ENCODE measurements around the gene WDFY1.
A peak's percentile ranks its signal among the peaks of the same experiment; 100 is the strongest.

Gene WDFY1

GRCh38 chr2:223944703-223945531, at the start of gene WDFY1:
Gene WDFY1, minus strand, starts transcription at chr2:223945335. Its CDS starts 51 bp downstream, at chr2:223945284.
- peak; percentile 83 for DNase-seq
- peak; percentile 94 to 97 for ATAC-seq (replicated peaks)
- peak within 1 kb of the TSS; percentile 98 for H3K27ac Mint-ChIP-seq
- no peaks in the 10 kb centered on the region for H3K27me3 Mint-ChIP-seq
- H3K4me1 Mint-ChIP-seq = peaks cover 34 to 40% of the 10 kb centered on the region in 2 donors
- H3K36me3 Mint-ChIP-seq = peaks cover 20 to 22% of the 10 kb centered on the region in 2 donors
- peaks cover 4 to 8% of the 10 kb centered on the region in 2 donors for H3K9me3 Mint-ChIP-seq
- H3K4me3 Mint-ChIP-seq = peak within 1 kb of the TSS; percentile 95 to 100

GRCh38 chr2:223994562-223995162, 49.5 kb upstream of the WDFY1 start:
- H3K36me3 Mint-ChIP-seq = peaks cover 0 to 2% of the 10 kb centered on the region in 2 donors
- ATAC-seq (replicated peaks) (no peak), DNase-seq (no peak)
- no peaks in the 10 kb centered on the region for H3K4me1 Mint-ChIP-seq
- H3K9me3 Mint-ChIP-seq = no peaks in the 10 kb centered on the region
- no peaks in the 10 kb centered on the region for H3K27me3 Mint-ChIP-seq
- H3K27ac Mint-ChIP-seq = no peak overlapping the region
- H3K4me3 Mint-ChIP-seq = no peak overlapping the region

- peaks cover 0 to 2% of the 10 kb centered on the region in 2 donors for H3K36me3 Mint-ChIP-seq
- no peaks in the 10 kb centered on the region for H3K9me3 Mint-ChIP-seq
- DNase-seq = peak; percentile 29
- no peaks in the 10 kb centered on the region for H3K27me3 Mint-ChIP-seq
- H3K4me3 Mint-ChIP-seq = no peak overlapping the region
- no peak overlapping the region for H3K27ac Mint-ChIP-seq
- H3K4me1 Mint-ChIP-seq = no peaks in the 10 kb centered on the region
- peak; percentile 72 to 78 for ATAC-seq (replicated peaks)
Measured at GRCh38 chr2:223993634-223994232, 48.6 kb upstream of the WDFY1 start.

- ATAC-seq (replicated peaks) = no peak
- Mint-ChIP-seq H3K36me3 (no peaks in the 10 kb centered on the region), H3K9me3 (no peaks in the 10 kb centered on the region), H3K4me3 (no peak overlapping the region), H3K4me1 (no peaks in the 10 kb centered on the region), H3K27me3 (no peaks in the 10 kb centered on the region), H3K27ac (no peak overlapping the region)
- no peak for DNase-seq
Measured at GRCh38 chr2:223991611-223992010, 46.5 kb upstream of the WDFY1 start.

GRCh38 chr2:223989856-223990232, 44.7 kb upstream of the WDFY1 start:
- DNase-seq = no peak
- no peak overlapping the region for H3K27ac Mint-ChIP-seq
- H3K36me3 Mint-ChIP-seq = peaks cover 0 to under 1% of the 10 kb centered on the region in 2 donors
- H3K9me3 Mint-ChIP-seq = no peaks in the 10 kb centered on the region
- H3K27me3 Mint-ChIP-seq = no peaks in the 10 kb centered on the region
- H3K4me1 Mint-ChIP-seq = no peaks in the 10 kb centered on the region
- H3K4me3 Mint-ChIP-seq = no peak overlapping the region
- no peak for ATAC-seq (replicated peaks)

GRCh38 chr2:223989206-223989855, 44.2 kb upstream of the WDFY1 start:
- Mint-ChIP-seq H3K36me3 (peaks cover 4% of the 10 kb centered on the region in 2 donors), H3K9me3 (no peaks in the 10 kb centered on the region), H3K27me3 (no peaks in the 10 kb centered on the region), H3K4me3 (no peak overlapping the region), H3K4me1 (no peaks in the 10 kb centered on the region), H3K27ac (no peak overlapping the region)
- ATAC-seq (replicated peaks) (no peak), DNase-seq (no peak)

- Mint-ChIP-seq H3K4me1 (no peaks in the 10 kb centered on the region), H3K27ac (no peak overlapping the region), H3K36me3 (peaks cover 4% of the 10 kb centered on the region in 2 donors), H3K4me3 (no peak overlapping the region), H3K9me3 (no peaks in the 10 kb centered on the region), H3K27me3 (no peaks in the 10 kb centered on the region)
- no peak for DNase-seq
- ATAC-seq (replicated peaks) = no peak
Measured at GRCh38 chr2:223981241-223981640, 36.1 kb upstream of the WDFY1 start.

- Mint-ChIP-seq H3K27me3 (no peaks in the 10 kb centered on the region), H3K4me3 (no peak overlapping the region), H3K27ac (no peak overlapping the region), H3K4me1 (no peaks in the 10 kb centered on the region), H3K36me3 (peaks cover 4% of the 10 kb centered on the region in 2 donors), H3K9me3 (no peaks in the 10 kb centered on the region)
- DNase-seq (no peak), ATAC-seq (replicated peaks) (no peak)
Measured at GRCh38 chr2:223980803-223981202, 35.7 kb upstream of the WDFY1 start.

- Mint-ChIP-seq H3K9me3 (no peaks in the 10 kb centered on the region), H3K4me3 (no peak overlapping the region), H3K27ac (no peak overlapping the region), H3K27me3 (no peaks in the 10 kb centered on the region), H3K4me1 (no peaks in the 10 kb centered on the region), H3K36me3 (peaks cover 4% of the 10 kb centered on the region in 2 donors)
- DNase-seq (no peak), ATAC-seq (replicated peaks) (no peak)
Measured at GRCh38 chr2:223980397-223980735, 35.2 kb upstream of the WDFY1 start.

GRCh38 chr2:223979730-223980396, 34.7 kb upstream of the WDFY1 start:
- H3K27ac Mint-ChIP-seq = no peak overlapping the region
- H3K27me3 Mint-ChIP-seq = no peaks in the 10 kb centered on the region
- H3K36me3 Mint-ChIP-seq = peaks cover 4% of the 10 kb centered on the region in 2 donors
- ATAC-seq (replicated peaks) = no peak
- no peak overlapping the region for H3K4me3 Mint-ChIP-seq
- H3K4me1 Mint-ChIP-seq = no peaks in the 10 kb centered on the region
- DNase-seq = no peak
- H3K9me3 Mint-ChIP-seq = no peaks in the 10 kb centered on the region

GRCh38 chr2:223978451-223978850, 33.3 kb upstream of the WDFY1 start:
- Mint-ChIP-seq H3K27ac (no peak overlapping the region), H3K36me3 (no peaks in the 10 kb centered on the region), H3K4me3 (no peak overlapping the region), H3K9me3 (no peaks in the 10 kb centered on the region), H3K4me1 (no peaks in the 10 kb centered on the region), H3K27me3 (no peaks in the 10 kb centered on the region)
- no peak for ATAC-seq (replicated peaks)
- DNase-seq = no peak

- Mint-ChIP-seq H3K4me3 (no peak overlapping the region), H3K27ac (no peak overlapping the region), H3K36me3 (peaks cover 2 to 7% of the 10 kb centered on the region in 2 donors), H3K9me3 (no peaks in the 10 kb centered on the region), H3K27me3 (no peaks in the 10 kb centered on the region), H3K4me1 (no peaks in the 10 kb centered on the region)
- no peak for DNase-seq
- ATAC-seq (replicated peaks) = peak in 1 of 2 donors; percentile 22
Measured at GRCh38 chr2:223976635-223977226, 31.6 kb upstream of the WDFY1 start.

- ATAC-seq (replicated peaks) (no peak), DNase-seq (no peak)
- H3K36me3 Mint-ChIP-seq = peaks cover 2 to 18% of the 10 kb centered on the region in 2 donors
- no peak overlapping the region for H3K27ac Mint-ChIP-seq
- H3K9me3 Mint-ChIP-seq = no peaks in the 10 kb centered on the region
- H3K27me3 Mint-ChIP-seq = no peaks in the 10 kb centered on the region
- H3K4me1 Mint-ChIP-seq = peaks cover 3 to 4% of the 10 kb centered on the region in 2 donors
- H3K4me3 Mint-ChIP-seq = no peak overlapping the region
Measured at GRCh38 chr2:223973606-223974005, 28.5 kb upstream of the WDFY1 start.

GRCh38 chr2:223972656-223973102, 27.5 kb upstream of the WDFY1 start:
- ATAC-seq (replicated peaks) = no peak
- H3K4me3 Mint-ChIP-seq = no peak overlapping the region
- H3K4me1 Mint-ChIP-seq = peaks cover 3 to 4% of the 10 kb centered on the region in 2 donors
- H3K27me3 Mint-ChIP-seq = no peaks in the 10 kb centered on the region
- H3K27ac Mint-ChIP-seq = no peak overlapping the region
- H3K36me3 Mint-ChIP-seq = peaks cover 2 to 18% of the 10 kb centered on the region in 2 donors
- H3K9me3 Mint-ChIP-seq = no peaks in the 10 kb centered on the region
- no peak for DNase-seq

Data from stimulated activated naive B cell treated with anti-CD40 and anti-IgM and Interleukin-4, amounts not matched to agents 10 μg/mL and 1 μg/mL and 100 μg/mL, for 72 hours (primary cell).